ENCODE measurements around the gene WFIKKN2.
"Not testable (repeated sequence)": the region's sequence is repeated elsewhere in the genome, so short reads cannot be mapped to it uniquely, and the experiment has no call there.

WFIKKN2 gene

DNA sequence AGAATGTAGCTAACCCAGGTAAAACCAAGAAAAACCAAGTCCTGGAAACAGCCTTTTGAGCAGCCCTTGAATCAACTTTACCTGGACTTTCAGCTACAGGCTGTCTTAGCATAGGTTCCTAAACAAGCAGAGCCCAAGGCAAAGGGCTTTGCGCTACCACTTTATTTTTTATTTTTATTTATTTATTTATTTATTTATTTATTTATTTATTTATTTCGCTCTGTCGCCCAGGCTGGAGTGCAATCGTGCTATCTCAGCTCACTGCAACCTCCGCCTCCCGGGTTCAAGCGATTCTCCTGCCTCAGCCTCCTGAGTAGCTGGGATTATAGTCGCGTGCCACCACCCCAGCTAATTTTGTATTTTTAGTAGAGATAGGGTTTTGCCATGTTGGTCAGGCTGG lies 41.7 kb downstream of the WFIKKN2 start:
- H3K4me3 ChIP-seq (ENCODE audit: insufficient read depth in 1 of 2, low read depth in 1 of 2, low read length in 2 of 2); H3K9ac ChIP-seq (ENCODE audit: low read length); H3K18ac ChIP-seq (ENCODE audit: low read depth in 1 of 2, low read length in 2 of 2); H3K9me3 ChIP-seq (ENCODE audit: control insufficient read depth, low read length); DNase-seq; H2AFZ ChIP-seq (ENCODE audit: low read depth, low read length); H2BK12ac ChIP-seq (ENCODE audit: low read length in 2 of 2); H3K23ac ChIP-seq (ENCODE audit: low read length in 2 of 2); H3K4me1 ChIP-seq (ENCODE audit: control insufficient read depth, insufficient read depth, low read depth, low read length); H3K4ac ChIP-seq (ENCODE audit: low read depth in 1 of 2, low read length in 2 of 2); H2BK15ac ChIP-seq (ENCODE audit: low read depth, poor library complexity, severe bottlenecking); H3K27ac ChIP-seq (ENCODE audit: low read length, poor library complexity, severe bottlenecking); H3K4me2 ChIP-seq (ENCODE audit: low read length, poor library complexity, severe bottlenecking); H3K79me1 ChIP-seq (replicated peaks; ENCODE audit: low read length, poor library complexity, severe bottlenecking); H4K8ac ChIP-seq (ENCODE audit: low read length); H4K91ac ChIP-seq (ENCODE audit: low read length); H2BK120ac ChIP-seq (ENCODE audit: low read depth, low read length); H2BK5ac ChIP-seq (ENCODE audit: low read depth, low read length, poor library complexity, severe bottlenecking); H2AK5ac ChIP-seq (ENCODE audit: low read length, severe bottlenecking); H3K14ac ChIP-seq (ENCODE audit: low read length in 2 of 2); H3K36me3 ChIP-seq (ENCODE audit: control insufficient read depth in 1 of 2, insufficient read depth in 2 of 2, low read depth in 1 of 2, low read length in 2 of 2); H3K27me3 ChIP-seq (ENCODE audit: control insufficient read depth in 1 of 2, insufficient read depth in 1 of 2, low read length in 2 of 2): not testable (repeated sequence)
- WGBS: 96% methylated on average over 8 of the region's 9 CpGs

DNA sequence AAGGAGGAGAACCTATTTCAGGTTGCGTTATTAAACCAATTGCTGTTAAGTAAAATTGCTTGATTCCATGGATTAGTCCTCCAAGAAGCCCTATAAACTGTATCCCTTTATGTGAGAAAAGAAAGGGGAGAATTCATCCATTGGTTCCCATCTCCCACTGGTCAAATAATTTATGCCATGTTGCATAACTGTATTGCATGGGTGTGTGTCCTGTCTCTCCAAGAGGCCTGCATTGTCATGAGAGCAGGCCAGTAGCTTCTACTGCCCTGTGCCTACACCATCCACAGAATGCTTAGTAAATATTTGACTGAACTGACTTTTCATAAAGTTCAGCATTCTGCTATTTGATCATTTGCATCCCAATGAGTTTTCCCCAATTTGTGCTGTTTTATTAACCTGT lies 42.5 kb downstream of the WFIKKN2 start:
- H3K9me3 ChIP-seq (ENCODE audit: control insufficient read depth, low read length): no peaks in the 10 kb centered on the region
- no peak overlapping the region for H4K8ac ChIP-seq (ENCODE audit: low read length)
- no peak overlapping the region for H2BK12ac ChIP-seq (ENCODE audit: low read length in 2 of 2)
- H3K9ac ChIP-seq (ENCODE audit: low read length): no peak overlapping the region
- H2AK5ac ChIP-seq (ENCODE audit: low read length, severe bottlenecking): no peak overlapping the region
- H3K79me1 ChIP-seq (replicated peaks; ENCODE audit: low read length, poor library complexity, severe bottlenecking): no peaks in the 10 kb centered on the region
- H4K91ac ChIP-seq (ENCODE audit: low read length): no peak overlapping the region
- H3K27me3 ChIP-seq (ENCODE audit: control insufficient read depth in 1 of 2, insufficient read depth in 1 of 2, low read length in 2 of 2): no peaks in the 10 kb centered on the region
- no peak overlapping the region for H3K4ac ChIP-seq (ENCODE audit: low read depth in 1 of 2, low read length in 2 of 2)
- H2BK15ac ChIP-seq (ENCODE audit: low read depth, poor library complexity, severe bottlenecking): no peak overlapping the region
- H3K27ac ChIP-seq (ENCODE audit: low read length, poor library complexity, severe bottlenecking): no peak overlapping the region
- no peak overlapping the region for H3K18ac ChIP-seq (ENCODE audit: low read depth in 1 of 2, low read length in 2 of 2)
- peaks cover under 1% of the 10 kb centered on the region for H3K4me1 ChIP-seq (ENCODE audit: control insufficient read depth, insufficient read depth, low read depth, low read length)
- no peak for DNase-seq
- no peak overlapping the region for H3K14ac ChIP-seq (ENCODE audit: low read length in 2 of 2)
- H3K36me3 ChIP-seq (ENCODE audit: control insufficient read depth in 1 of 2, insufficient read depth in 2 of 2, low read depth in 1 of 2, low read length in 2 of 2): no peaks in the 10 kb centered on the region
- no peak overlapping the region for H3K23ac ChIP-seq (ENCODE audit: low read length in 2 of 2)
- no peak overlapping the region for H2BK5ac ChIP-seq (ENCODE audit: low read depth, low read length, poor library complexity, severe bottlenecking)
- no CpG with 5 or more reads among the region's 1 CpG for WGBS
- no peak overlapping the region for H3K4me3 ChIP-seq (ENCODE audit: insufficient read depth in 1 of 2, low read depth in 1 of 2, low read length in 2 of 2)
- H2AFZ ChIP-seq (ENCODE audit: low read depth, low read length): no peak overlapping the region
- no peak overlapping the region for H3K4me2 ChIP-seq (ENCODE audit: low read length, poor library complexity, severe bottlenecking)
- H2BK120ac ChIP-seq (ENCODE audit: low read depth, low read length): no peak overlapping the region

DNA sequence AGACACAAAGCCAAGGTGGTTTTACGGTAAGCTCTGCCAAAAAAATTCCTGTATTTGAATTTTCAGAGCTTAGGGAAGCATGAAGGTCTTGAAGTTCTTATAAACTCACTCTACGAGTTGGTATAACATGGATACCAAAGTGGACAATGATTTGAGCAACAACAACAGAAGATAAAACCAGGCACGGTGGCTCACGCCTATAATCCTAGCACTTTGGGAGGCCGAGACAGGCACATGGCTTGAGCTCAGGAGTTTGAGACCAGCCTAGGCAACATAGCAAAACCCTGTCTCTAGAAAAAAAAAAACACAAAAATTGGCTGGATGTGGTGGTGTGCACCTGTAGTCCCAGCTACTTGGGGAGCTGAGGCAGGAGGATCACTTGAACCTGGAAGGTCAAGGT lies 43.7 kb downstream of the WFIKKN2 start:
- WGBS: 87% methylated on average over 5 of the region's 5 CpGs

DNA sequence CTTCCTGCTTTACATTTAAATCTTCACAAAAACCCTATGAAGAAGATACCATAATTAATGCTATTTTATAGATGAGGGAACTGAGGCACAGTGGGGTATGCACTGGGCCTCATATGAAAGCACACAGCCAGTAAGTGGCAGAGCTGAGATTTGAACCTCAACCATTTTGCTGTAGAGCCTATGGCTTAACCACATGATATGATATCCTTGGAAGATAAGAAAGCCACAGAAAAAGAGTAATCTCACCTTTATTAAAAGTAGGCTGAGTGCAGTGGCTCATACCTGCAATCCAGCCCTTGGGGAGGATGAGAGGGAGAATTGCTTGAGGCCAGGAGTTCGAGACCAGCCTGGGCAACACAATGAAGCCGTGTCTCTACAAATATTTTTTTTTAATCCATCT lies 45.8 kb downstream of the WFIKKN2 start:
- Histone ChIP-seq H3K36me3 (ENCODE audit: control insufficient read depth in 1 of 2, insufficient read depth in 2 of 2, low read depth in 1 of 2, low read length in 2 of 2) (no peaks in the 10 kb centered on the region), H4K8ac (ENCODE audit: low read length) (no peak overlapping the region), H3K9ac (ENCODE audit: low read length) (no peak overlapping the region), H3K4me1 (ENCODE audit: control insufficient read depth, insufficient read depth, low read depth, low read length) (peaks cover 4% of the 10 kb centered on the region), H3K27me3 (ENCODE audit: control insufficient read depth in 1 of 2, insufficient read depth in 1 of 2, low read length in 2 of 2) (no peaks in the 10 kb centered on the region), H2AFZ (ENCODE audit: low read depth, low read length) (no peak overlapping the region), H3K23ac (ENCODE audit: low read length in 2 of 2) (no peak overlapping the region), H3K27ac (ENCODE audit: low read length, poor library complexity, severe bottlenecking) (no peak overlapping the region), H2BK5ac (ENCODE audit: low read depth, low read length, poor library complexity, severe bottlenecking) (no peak overlapping the region), H3K4me3 (ENCODE audit: insufficient read depth in 1 of 2, low read depth in 1 of 2, low read length in 2 of 2) (no peak overlapping the region), H3K9me3 (ENCODE audit: control insufficient read depth, low read length) (no peaks in the 10 kb centered on the region), H2BK15ac (ENCODE audit: low read depth, poor library complexity, severe bottlenecking) (no peak overlapping the region), H3K4me2 (ENCODE audit: low read length, poor library complexity, severe bottlenecking) (no peak overlapping the region), H2BK12ac (ENCODE audit: low read length in 2 of 2) (no peak overlapping the region), H3K14ac (ENCODE audit: low read length in 2 of 2) (no peak overlapping the region), H2BK120ac (ENCODE audit: low read depth, low read length) (no peak overlapping the region), H3K79me1 (replicated peaks; ENCODE audit: low read length, poor library complexity, severe bottlenecking) (no peaks in the 10 kb centered on the region), H2AK5ac (ENCODE audit: low read length, severe bottlenecking) (no peak overlapping the region), H3K18ac (ENCODE audit: low read depth in 1 of 2, low read length in 2 of 2) (no peak overlapping the region), H4K91ac (ENCODE audit: low read length) (no peak overlapping the region), H3K4ac (ENCODE audit: low read depth in 1 of 2, low read length in 2 of 2) (no peak overlapping the region)
- WGBS: no CpG with 5 or more reads among the region's 2 CpGs
- DNase-seq: no peak

More for the DNA sequence above, 43.7 kb downstream of the WFIKKN2 start:
- Histone ChIP-seq H2BK5ac (ENCODE audit: low read depth, low read length, poor library complexity, severe bottlenecking) (no peak overlapping the region), H3K27ac (ENCODE audit: low read length, poor library complexity, severe bottlenecking) (no peak overlapping the region), H3K27me3 (ENCODE audit: control insufficient read depth in 1 of 2, insufficient read depth in 1 of 2, low read length in 2 of 2) (no peaks in the 10 kb centered on the region), H3K18ac (ENCODE audit: low read depth in 1 of 2, low read length in 2 of 2) (no peak overlapping the region), H4K8ac (ENCODE audit: low read length) (no peak overlapping the region), H3K9ac (ENCODE audit: low read length) (no peak overlapping the region), H2BK15ac (ENCODE audit: low read depth, poor library complexity, severe bottlenecking) (no peak overlapping the region), H2BK120ac (ENCODE audit: low read depth, low read length) (no peak overlapping the region), H3K4ac (ENCODE audit: low read depth in 1 of 2, low read length in 2 of 2) (no peak overlapping the region), H3K4me3 (ENCODE audit: insufficient read depth in 1 of 2, low read depth in 1 of 2, low read length in 2 of 2) (no peak overlapping the region), H3K79me1 (replicated peaks; ENCODE audit: low read length, poor library complexity, severe bottlenecking) (no peaks in the 10 kb centered on the region), H2AK5ac (ENCODE audit: low read length, severe bottlenecking) (no peak overlapping the region), H3K23ac (ENCODE audit: low read length in 2 of 2) (no peak overlapping the region), H2AFZ (ENCODE audit: low read depth, low read length) (no peak overlapping the region), H3K4me1 (ENCODE audit: control insufficient read depth, insufficient read depth, low read depth, low read length) (peaks cover 4% of the 10 kb centered on the region), H3K36me3 (ENCODE audit: control insufficient read depth in 1 of 2, insufficient read depth in 2 of 2, low read depth in 1 of 2, low read length in 2 of 2) (no peaks in the 10 kb centered on the region), H3K9me3 (ENCODE audit: control insufficient read depth, low read length) (no peaks in the 10 kb centered on the region), H3K4me2 (ENCODE audit: low read length, poor library complexity, severe bottlenecking) (no peak overlapping the region), H2BK12ac (ENCODE audit: low read length in 2 of 2) (no peak overlapping the region), H3K14ac (ENCODE audit: low read length in 2 of 2) (no peak overlapping the region), H4K91ac (ENCODE audit: low read length) (no peak overlapping the region)
- DNase-seq: no peak
